Loucy (cell line): Measurements from ENCODE around the gene XPNPEP3.

Experiments used
- CTCF ChIP-seq: fragments of 200-600 bp; sonication (generic); conservative IDR thresholded peaks from 2 replicates; pipeline ENCODE4 v1.5.1; 2014; ENCODE audit warnings: mild to moderate bottlenecking, antibody characterized with exemption, low read length
- EZH2phosphoT487 ChIP-seq: fragments of 200-600 bp; IDR thresholded peaks from 2 replicates; pipeline ENCODE4 v1.6.1; 2018; ENCODE audit warnings: antibody characterized with exemption, mild to moderate bottlenecking, moderate library complexity, borderline replicate concordance

- TF ChIP-seq CTCF (no peak), EZH2phosphoT487 (no peak)
Measured at GRCh38 chr22:40817737-40818136, 39.2 kb upstream of the XPNPEP3 start.
